ENCODE data around the gene CITED4.

Gene CITED4

GRCh38 chr1:40844887-40845878 lies 17.0 kb downstream of the CITED4 start:
- no peak for DNase-seq (ENCODE audit: low read depth in 1 of 2, low spot score in 1 of 2)
- no peak for TF ChIP-seq JUND (IDR thresholded peaks at IDR 0.05; ENCODE audit: low read depth)
- in situ Hi-C loops (cut with HindIII; ENCODE audit: low pct_unique_long_range_greater_than_20kb, low sequenced_read_pairs): no loop called here

- DNase-seq (ENCODE audit: low read depth in 1 of 2, low spot score in 1 of 2): no peak
- no peak for TF ChIP-seq JUND (IDR thresholded peaks at IDR 0.05; ENCODE audit: low read depth)
- in situ Hi-C loops (cut with HindIII; ENCODE audit: low pct_unique_long_range_greater_than_20kb, low sequenced_read_pairs): no loop called here
These were observed 18.1 kb downstream of the CITED4 start for GRCh38 chr1:40844079-40844478.

- no peak for TF ChIP-seq JUND (IDR thresholded peaks at IDR 0.05; ENCODE audit: low read depth)
- in situ Hi-C loops (cut with HindIII; ENCODE audit: low pct_unique_long_range_greater_than_20kb, low sequenced_read_pairs): no loop called here
- DNase-seq (ENCODE audit: low read depth in 1 of 2, low spot score in 1 of 2): no peak
These were observed 19.5 kb downstream of the CITED4 start for GRCh38 chr1:40842691-40843090.

- in situ Hi-C loops (cut with HindIII; ENCODE audit: low pct_unique_long_range_greater_than_20kb, low sequenced_read_pairs): no loop called here
- DNase-seq (ENCODE audit: low read depth in 1 of 2, low spot score in 1 of 2): no peak
- no peak for TF ChIP-seq JUND (IDR thresholded peaks at IDR 0.05; ENCODE audit: low read depth)
These were observed 20.0 kb downstream of the CITED4 start for GRCh38 chr1:40842207-40842606.

GRCh38 chr1:40841602-40842001 lies 20.6 kb downstream of the CITED4 start:
- DNase-seq (ENCODE audit: low read depth in 1 of 2, low spot score in 1 of 2): no peak
- in situ Hi-C loops (cut with HindIII; ENCODE audit: low pct_unique_long_range_greater_than_20kb, low sequenced_read_pairs): no loop called here
- no peak for TF ChIP-seq JUND (IDR thresholded peaks at IDR 0.05; ENCODE audit: low read depth)

- no peak for TF ChIP-seq JUND (IDR thresholded peaks at IDR 0.05; ENCODE audit: low read depth)
- DNase-seq (ENCODE audit: low read depth in 1 of 2, low spot score in 1 of 2): no peak
- in situ Hi-C loops (cut with HindIII; ENCODE audit: low pct_unique_long_range_greater_than_20kb, low sequenced_read_pairs): no loop called here
These were observed 21.4 kb downstream of the CITED4 start for GRCh38 chr1:40840526-40841323.

- no peak for DNase-seq (ENCODE audit: low read depth in 1 of 2, low spot score in 1 of 2)
- TF ChIP-seq JUND (IDR thresholded peaks at IDR 0.05; ENCODE audit: low read depth): no peak
- in situ Hi-C loops (cut with HindIII; ENCODE audit: low pct_unique_long_range_greater_than_20kb, low sequenced_read_pairs): no loop called here
These were observed 22.2 kb downstream of the CITED4 start for GRCh38 chr1:40839943-40840335.

- in situ Hi-C loops (cut with HindIII; ENCODE audit: low pct_unique_long_range_greater_than_20kb, low sequenced_read_pairs): no loop called here
- DNase-seq (ENCODE audit: low read depth in 1 of 2, low spot score in 1 of 2): no peak
- no peak for TF ChIP-seq JUND (IDR thresholded peaks at IDR 0.05; ENCODE audit: low read depth)
These were observed 22.9 kb downstream of the CITED4 start for GRCh38 chr1:40838980-40839942.

- no peak for TF ChIP-seq JUND (IDR thresholded peaks at IDR 0.05; ENCODE audit: low read depth)
- in situ Hi-C loops (cut with HindIII; ENCODE audit: low pct_unique_long_range_greater_than_20kb, low sequenced_read_pairs): no loop called here
These were observed 23.9 kb downstream of the CITED4 start for GRCh38 chr1:40838045-40838979.

GRCh38 chr1:40837601-40838000 lies 24.6 kb downstream of the CITED4 start:
- TF ChIP-seq JUND (IDR thresholded peaks at IDR 0.05; ENCODE audit: low read depth): no peak
- DNase-seq (ENCODE audit: low read depth in 1 of 2, low spot score in 1 of 2): no peak
- in situ Hi-C loops (cut with HindIII; ENCODE audit: low pct_unique_long_range_greater_than_20kb, low sequenced_read_pairs): no loop called here

More at GRCh38 chr1:40838045-40838979, 23.9 kb downstream of the CITED4 start:
- DNase-seq (ENCODE audit: low read depth in 1 of 2, low spot score in 1 of 2): no peak

GRCh38 chr1:40836283-40836682 lies 25.9 kb downstream of the CITED4 start:
- DNase-seq (ENCODE audit: low read depth in 1 of 2, low spot score in 1 of 2): no peak
- in situ Hi-C loops (cut with HindIII; ENCODE audit: low pct_unique_long_range_greater_than_20kb, low sequenced_read_pairs): no loop called here

More at GRCh38 chr1:40836283-40836682, 25.9 kb downstream of the CITED4 start:
- TF ChIP-seq JUND (IDR thresholded peaks at IDR 0.05; ENCODE audit: low read depth): no peak
